ENCODE results near the gene PRKG1.

The PRKG1 gene

GRCh38 chr10:52318822-52319464 lies 1244.7 kb downstream of the PRKG1 start:
- Histone ChIP-seq H3K27me3 (ENCODE audit: control insufficient read depth, insufficient read depth, low read length) (peaks cover 18% of the 10 kb centered on the region), H3K36me3 (ENCODE audit: control insufficient read depth, insufficient read depth, low read length) (no peaks in the 10 kb centered on the region), H3K4me3 (ENCODE audit: low read length) (no peak overlapping the region), H3K4me1 (ENCODE audit: control insufficient read depth, insufficient read depth, low read length) (0 out of 2 replicates have a peak, but pooled peaks cover 1% of the 10 kb centered on the region), H3K9me3 (ENCODE audit: control insufficient read depth, insufficient read depth, low read length) (no peaks in the 10 kb centered on the region), H3K27ac (ENCODE audit: low read length) (no peak overlapping the region)
- no CpG with 5 or more reads among the region's 7 CpGs for WGBS (ENCODE audit: insufficient coverage, insufficient read length)
- DNase-seq (ENCODE audit: low read depth, low spot score): no peak

- no peak for DNase-seq (ENCODE audit: low read depth, low spot score)
- Histone ChIP-seq H3K4me3 (ENCODE audit: low read length) (no peak overlapping the region), H3K9me3 (ENCODE audit: control insufficient read depth, insufficient read depth, low read length) (no peaks in the 10 kb centered on the region), H3K4me1 (ENCODE audit: control insufficient read depth, insufficient read depth, low read length) (no peaks in the 10 kb centered on the region), H3K36me3 (ENCODE audit: control insufficient read depth, insufficient read depth, low read length) (no peaks in the 10 kb centered on the region), H3K27ac (ENCODE audit: low read length) (no peak overlapping the region), H3K27me3 (ENCODE audit: control insufficient read depth, insufficient read depth, low read length) (peaks cover 13% of the 10 kb centered on the region)
- WGBS (ENCODE audit: insufficient coverage, insufficient read length): no CpG with 5 or more reads among the region's 2 CpGs
Observed at GRCh38 chr10:52319926-52320325, 1245.6 kb downstream of the PRKG1 start.

- no peak for DNase-seq (ENCODE audit: low read depth, low spot score)
- Histone ChIP-seq H3K27me3 (ENCODE audit: control insufficient read depth, insufficient read depth, low read length) (no peaks in the 10 kb centered on the region), H3K4me3 (ENCODE audit: low read length) (no peak overlapping the region), H3K27ac (ENCODE audit: low read length) (no peak overlapping the region), H3K36me3 (ENCODE audit: control insufficient read depth, insufficient read depth, low read length) (no peaks in the 10 kb centered on the region), H3K9me3 (ENCODE audit: control insufficient read depth, insufficient read depth, low read length) (no peaks in the 10 kb centered on the region), H3K4me1 (ENCODE audit: control insufficient read depth, insufficient read depth, low read length) (no peaks in the 10 kb centered on the region)
- WGBS (ENCODE audit: insufficient coverage, insufficient read length): no CpG with 5 or more reads among the region's 1 CpG
Observed at GRCh38 chr10:52322323-52322722, 1248.0 kb downstream of the PRKG1 start.

- WGBS (ENCODE audit: insufficient coverage, insufficient read length): no CpG with 5 or more reads among the region's 1 CpG
- no peak overlapping the region for H3K27ac ChIP-seq (ENCODE audit: low read length)
- no peaks in the 10 kb centered on the region for H3K4me1 ChIP-seq (ENCODE audit: control insufficient read depth, insufficient read depth, low read length)
- H3K36me3 ChIP-seq (ENCODE audit: control insufficient read depth, insufficient read depth, low read length): no peaks in the 10 kb centered on the region
- H3K27me3 ChIP-seq (ENCODE audit: control insufficient read depth, insufficient read depth, low read length): no peaks in the 10 kb centered on the region
- H3K4me3 ChIP-seq (ENCODE audit: low read length): no peak overlapping the region
- DNase-seq (ENCODE audit: low read depth, low spot score): no peak
- no peaks in the 10 kb centered on the region for H3K9me3 ChIP-seq (ENCODE audit: control insufficient read depth, insufficient read depth, low read length)
Observed at GRCh38 chr10:52322936-52323335, 1248.6 kb downstream of the PRKG1 start.

DNA sequence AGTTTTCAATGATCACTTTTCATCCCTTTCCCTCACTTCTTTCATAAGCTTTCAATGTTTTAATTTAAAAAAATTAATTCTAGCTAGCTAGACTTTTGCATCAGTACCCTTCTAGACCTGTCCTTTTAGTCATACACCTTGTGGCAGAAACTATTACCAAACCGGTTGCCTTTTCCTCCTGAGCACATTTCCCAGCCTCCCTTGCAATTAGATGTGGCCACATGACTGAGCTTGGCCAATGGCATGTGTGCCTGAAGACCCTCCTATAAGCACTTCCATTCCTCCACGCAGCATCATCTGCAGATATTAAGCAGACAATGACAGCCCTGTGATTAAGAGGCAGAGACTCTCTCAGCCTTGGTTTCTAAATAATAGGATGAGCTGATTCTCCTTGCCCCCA lies 1252.1 kb downstream of the PRKG1 start:
- no CpG with 5 or more reads among the region's 2 CpGs for WGBS (ENCODE audit: insufficient coverage, insufficient read length)
- Histone ChIP-seq H3K36me3 (ENCODE audit: control insufficient read depth, insufficient read depth, low read length) (no peaks in the 10 kb centered on the region), H3K4me1 (ENCODE audit: control insufficient read depth, insufficient read depth, low read length) (no peaks in the 10 kb centered on the region), H3K27me3 (ENCODE audit: control insufficient read depth, insufficient read depth, low read length) (no peaks in the 10 kb centered on the region), H3K9me3 (ENCODE audit: control insufficient read depth, insufficient read depth, low read length) (no peaks in the 10 kb centered on the region), H3K27ac (ENCODE audit: low read length) (no peak overlapping the region), H3K4me3 (ENCODE audit: low read length) (no peak overlapping the region)
- DNase-seq (ENCODE audit: low read depth, low spot score): no peak

DNA sequence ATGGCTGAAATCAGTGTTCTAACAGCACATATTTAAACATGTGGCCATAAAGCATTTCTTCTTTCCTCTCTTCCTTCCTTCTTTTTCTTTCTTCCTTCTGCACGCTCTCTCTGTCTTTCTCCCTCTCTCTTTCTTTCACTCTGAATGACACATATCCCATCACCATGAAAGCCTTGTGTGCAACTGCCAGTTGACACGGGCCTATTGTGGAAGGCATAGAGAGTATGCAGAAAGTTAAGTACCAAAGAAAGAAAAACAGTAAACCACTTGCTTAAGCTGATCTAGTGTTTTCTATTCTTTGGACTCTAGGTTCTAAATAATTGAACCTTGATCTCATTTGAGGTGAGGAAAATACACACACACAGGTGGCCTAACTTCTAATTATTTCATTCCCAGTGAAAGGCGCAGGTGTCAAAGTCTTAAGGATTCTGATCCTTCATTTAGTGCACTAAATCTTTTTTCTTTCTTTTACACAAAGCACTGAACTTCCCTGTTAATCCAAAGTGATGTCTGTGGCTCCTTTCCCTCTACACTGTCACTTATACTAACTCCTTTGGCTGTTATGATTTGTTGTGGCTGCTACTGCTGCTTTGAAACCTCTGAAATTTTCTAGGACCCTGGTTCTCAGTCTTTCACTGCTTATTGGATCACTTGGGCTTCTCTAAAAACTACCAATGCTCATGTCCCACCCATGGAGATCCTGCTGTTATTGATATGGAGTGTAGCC lies 1257.5 kb downstream of the PRKG1 start:
- WGBS (ENCODE audit: insufficient coverage, insufficient read length): no CpG with 5 or more reads among the region's 3 CpGs

DNA sequence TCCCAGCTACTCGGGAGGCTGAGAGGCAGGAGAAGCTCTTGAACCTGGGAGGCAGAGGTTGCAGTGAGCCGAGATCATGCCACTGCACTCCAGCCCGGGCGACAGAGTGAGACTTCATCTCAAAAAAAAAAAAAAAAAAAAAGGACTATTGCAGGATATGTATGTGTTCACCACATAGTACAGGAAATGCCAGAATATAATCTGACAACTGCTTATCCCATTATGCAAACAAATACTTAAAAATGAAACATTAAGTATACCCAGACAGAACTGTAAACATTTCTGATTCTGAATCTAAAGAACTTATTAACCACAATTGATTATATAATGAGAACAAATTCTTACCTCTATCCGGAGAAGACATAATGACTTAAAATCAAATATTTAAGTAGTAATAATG lies 1258.5 kb downstream of the PRKG1 start:
- Histone ChIP-seq H3K36me3 (ENCODE audit: control insufficient read depth, insufficient read depth, low read length) (no peaks in the 10 kb centered on the region), H3K4me1 (ENCODE audit: control insufficient read depth, insufficient read depth, low read length) (no peaks in the 10 kb centered on the region), H3K4me3 (ENCODE audit: low read length) (no peak overlapping the region), H3K27ac (ENCODE audit: low read length) (no peak overlapping the region), H3K27me3 (ENCODE audit: control insufficient read depth, insufficient read depth, low read length) (no peaks in the 10 kb centered on the region), H3K9me3 (ENCODE audit: control insufficient read depth, insufficient read depth, low read length) (no peaks in the 10 kb centered on the region)
- WGBS (ENCODE audit: insufficient coverage, insufficient read length): no CpG with 5 or more reads among the region's 5 CpGs
- DNase-seq (ENCODE audit: low read depth, low spot score): no peak

More for the DNA sequence above, 1257.5 kb downstream of the PRKG1 start:
- no peak overlapping the region for H3K4me3 ChIP-seq (ENCODE audit: low read length)
- no peaks in the 10 kb centered on the region for H3K36me3 ChIP-seq (ENCODE audit: control insufficient read depth, insufficient read depth, low read length)
- no peaks in the 10 kb centered on the region for H3K9me3 ChIP-seq (ENCODE audit: control insufficient read depth, insufficient read depth, low read length)
- H3K27ac ChIP-seq (ENCODE audit: low read length): no peak overlapping the region
- H3K27me3 ChIP-seq (ENCODE audit: control insufficient read depth, insufficient read depth, low read length): no peaks in the 10 kb centered on the region
- no peaks in the 10 kb centered on the region for H3K4me1 ChIP-seq (ENCODE audit: control insufficient read depth, insufficient read depth, low read length)
- DNase-seq (ENCODE audit: low read depth, low spot score): no peak

DNA sequence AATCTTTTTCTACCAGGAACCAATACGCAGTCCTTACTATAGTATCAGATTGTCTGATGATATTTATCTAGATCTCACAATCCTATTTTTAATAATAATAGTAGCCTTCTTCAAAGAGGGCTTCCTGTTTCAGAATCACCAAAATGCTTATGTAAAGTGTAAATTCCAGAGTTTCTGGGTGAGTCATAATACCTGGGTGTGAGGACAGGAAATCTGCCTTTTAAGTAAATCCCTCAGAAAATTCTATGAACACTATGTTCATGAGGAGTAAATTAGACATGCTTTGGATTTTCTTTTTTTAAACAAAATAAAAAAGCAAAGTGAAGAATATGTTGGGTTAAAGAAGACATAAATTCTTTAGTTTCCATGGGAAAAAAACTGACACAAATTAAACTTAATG lies 1260.3 kb downstream of the PRKG1 start:
- no peak overlapping the region for H3K4me3 ChIP-seq (ENCODE audit: low read length)
- WGBS (ENCODE audit: insufficient coverage, insufficient read length): no CpG with 5 or more reads among the region's 1 CpG
- no peak for DNase-seq (ENCODE audit: low read depth, low spot score)
- no peaks in the 10 kb centered on the region for H3K4me1 ChIP-seq (ENCODE audit: control insufficient read depth, insufficient read depth, low read length)
- no peak overlapping the region for H3K27ac ChIP-seq (ENCODE audit: low read length)
- H3K9me3 ChIP-seq (ENCODE audit: control insufficient read depth, insufficient read depth, low read length): no peaks in the 10 kb centered on the region
- H3K27me3 ChIP-seq (ENCODE audit: control insufficient read depth, insufficient read depth, low read length): no peaks in the 10 kb centered on the region
- no peaks in the 10 kb centered on the region for H3K36me3 ChIP-seq (ENCODE audit: control insufficient read depth, insufficient read depth, low read length)

DNA sequence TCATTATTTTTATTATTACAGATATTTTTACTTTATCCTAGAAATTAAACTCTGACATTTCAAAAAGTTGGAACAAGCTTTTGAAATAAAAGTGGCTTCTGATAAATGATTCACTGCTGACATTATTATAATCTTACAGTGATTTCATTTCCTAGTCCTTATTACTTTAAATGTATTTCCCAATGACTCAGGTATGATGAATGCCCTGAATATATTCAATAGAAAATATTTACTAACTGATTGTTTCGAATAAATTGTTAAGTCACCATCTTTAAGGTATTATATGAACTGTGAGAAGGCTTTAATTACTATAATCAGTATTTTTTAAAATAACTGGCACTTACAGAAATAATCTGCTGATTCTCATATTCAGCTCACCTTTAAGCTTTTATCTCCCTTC lies 1261.4 kb downstream of the PRKG1 start:
- Histone ChIP-seq H3K27me3 (ENCODE audit: control insufficient read depth, insufficient read depth, low read length) (no peaks in the 10 kb centered on the region), H3K36me3 (ENCODE audit: control insufficient read depth, insufficient read depth, low read length) (no peaks in the 10 kb centered on the region), H3K27ac (ENCODE audit: low read length) (no peak overlapping the region), H3K4me1 (ENCODE audit: control insufficient read depth, insufficient read depth, low read length) (no peaks in the 10 kb centered on the region), H3K9me3 (ENCODE audit: control insufficient read depth, insufficient read depth, low read length) (no peaks in the 10 kb centered on the region), H3K4me3 (ENCODE audit: low read length) (no peak overlapping the region)
- WGBS (ENCODE audit: insufficient coverage, insufficient read length): no CpG with 5 or more reads among the region's 1 CpG
- no peak for DNase-seq (ENCODE audit: low read depth, low spot score)

- Histone ChIP-seq H3K4me3 (ENCODE audit: low read length) (no peak overlapping the region), H3K4me1 (ENCODE audit: control insufficient read depth, insufficient read depth, low read length) (no peaks in the 10 kb centered on the region), H3K27me3 (ENCODE audit: control insufficient read depth, insufficient read depth, low read length) (no peaks in the 10 kb centered on the region), H3K9me3 (ENCODE audit: control insufficient read depth, insufficient read depth, low read length) (no peaks in the 10 kb centered on the region), H3K36me3 (ENCODE audit: control insufficient read depth, insufficient read depth, low read length) (no peaks in the 10 kb centered on the region), H3K27ac (ENCODE audit: low read length) (no peak overlapping the region)
- no CpG with 5 or more reads among the region's 1 CpG for WGBS (ENCODE audit: insufficient coverage, insufficient read length)
- DNase-seq (ENCODE audit: low read depth, low spot score): no peak
Observed at GRCh38 chr10:52337225-52337624, 1262.9 kb downstream of the PRKG1 start.

- H3K4me1 ChIP-seq (ENCODE audit: control insufficient read depth, insufficient read depth, low read length): no peaks in the 10 kb centered on the region
- DNase-seq (ENCODE audit: low read depth, low spot score): no peak
- H3K9me3 ChIP-seq (ENCODE audit: control insufficient read depth, insufficient read depth, low read length): peaks cover 3% of the 10 kb centered on the region; the same call in 1 of the 2 replicates
- no peaks in the 10 kb centered on the region for H3K27me3 ChIP-seq (ENCODE audit: control insufficient read depth, insufficient read depth, low read length)
- no peak overlapping the region for H3K27ac ChIP-seq (ENCODE audit: low read length)
- peaks cover 4% of the 10 kb centered on the region; the same call in 1 of the 2 replicates for H3K36me3 ChIP-seq (ENCODE audit: control insufficient read depth, insufficient read depth, low read length)
- no peak overlapping the region for H3K4me3 ChIP-seq (ENCODE audit: low read length)
- no CpG with 5 or more reads among the region's 4 CpGs for WGBS (ENCODE audit: insufficient coverage, insufficient read length)
Observed at GRCh38 chr10:52343439-52343838, 1269.2 kb downstream of the PRKG1 start.
